Fibroblast of pulmonary artery (primary cell): ENCODE measurements around the gene ANKS1B.
"Not testable (repeated sequence)": the region's sequence is repeated elsewhere in the genome, so short reads cannot be mapped to it uniquely, and the experiment has no call there.

Experiments
- DNase-seq: peaks from one replicate; pipeline ENCODE4 v3.0.0-alpha.2; 2010; ENCODE audit warnings: low read depth
- H3K4me3 ChIP-seq: replicated peaks from 2 replicates; pipeline ENCODE4 v1.5.1; 2011; ENCODE audit warnings: low read depth, mild to moderate bottlenecking, control low read depth, low read length, moderate library complexity
- TF ChIP-seq, protein P1 (sequence below): IDR thresholded peaks from 2 replicates; pipeline ENCODE4 v1.5.1; 2011; ENCODE audit warnings: mild to moderate bottlenecking, control low read depth, low read length, inconsistent platforms; ENCODE audit errors: missing control alignments

The ANKS1B gene

DNA sequence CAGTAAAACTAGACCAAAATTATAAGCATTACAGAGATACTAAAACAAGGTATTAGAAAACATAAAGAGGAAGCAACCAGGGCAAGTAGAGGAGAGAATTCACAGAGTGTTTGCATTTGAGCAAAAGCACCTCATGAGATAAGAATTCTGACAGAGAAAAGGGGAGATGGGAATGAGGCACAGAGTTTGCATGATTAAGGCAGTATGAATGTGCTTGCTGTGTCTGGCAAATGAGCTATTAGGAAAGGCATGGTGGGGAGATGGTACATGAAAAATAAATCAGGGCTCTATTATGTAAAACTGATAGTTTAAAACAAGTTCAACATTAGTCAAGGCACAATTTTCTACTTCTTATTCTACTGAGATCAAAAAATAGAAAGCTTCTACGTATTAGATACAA is 314.1 kb downstream of the ANKS1B start:
- DNase-seq, result peak; percentile 1
- TF ChIP-seq, protein P1, sequence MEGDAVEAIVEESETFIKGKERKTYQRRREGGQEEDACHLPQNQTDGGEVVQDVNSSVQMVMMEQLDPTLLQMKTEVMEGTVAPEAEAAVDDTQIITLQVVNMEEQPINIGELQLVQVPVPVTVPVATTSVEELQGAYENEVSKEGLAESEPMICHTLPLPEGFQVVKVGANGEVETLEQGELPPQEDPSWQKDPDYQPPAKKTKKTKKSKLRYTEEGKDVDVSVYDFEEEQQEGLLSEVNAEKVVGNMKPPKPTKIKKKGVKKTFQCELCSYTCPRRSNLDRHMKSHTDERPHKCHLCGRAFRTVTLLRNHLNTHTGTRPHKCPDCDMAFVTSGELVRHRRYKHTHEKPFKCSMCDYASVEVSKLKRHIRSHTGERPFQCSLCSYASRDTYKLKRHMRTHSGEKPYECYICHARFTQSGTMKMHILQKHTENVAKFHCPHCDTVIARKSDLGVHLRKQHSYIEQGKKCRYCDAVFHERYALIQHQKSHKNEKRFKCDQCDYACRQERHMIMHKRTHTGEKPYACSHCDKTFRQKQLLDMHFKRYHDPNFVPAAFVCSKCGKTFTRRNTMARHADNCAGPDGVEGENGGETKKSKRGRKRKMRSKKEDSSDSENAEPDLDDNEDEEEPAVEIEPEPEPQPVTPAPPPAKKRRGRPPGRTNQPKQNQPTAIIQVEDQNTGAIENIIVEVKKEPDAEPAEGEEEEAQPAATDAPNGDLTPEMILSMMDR, result no peak
- H3K4me3 ChIP-seq, result no peak overlapping the region

DNA sequence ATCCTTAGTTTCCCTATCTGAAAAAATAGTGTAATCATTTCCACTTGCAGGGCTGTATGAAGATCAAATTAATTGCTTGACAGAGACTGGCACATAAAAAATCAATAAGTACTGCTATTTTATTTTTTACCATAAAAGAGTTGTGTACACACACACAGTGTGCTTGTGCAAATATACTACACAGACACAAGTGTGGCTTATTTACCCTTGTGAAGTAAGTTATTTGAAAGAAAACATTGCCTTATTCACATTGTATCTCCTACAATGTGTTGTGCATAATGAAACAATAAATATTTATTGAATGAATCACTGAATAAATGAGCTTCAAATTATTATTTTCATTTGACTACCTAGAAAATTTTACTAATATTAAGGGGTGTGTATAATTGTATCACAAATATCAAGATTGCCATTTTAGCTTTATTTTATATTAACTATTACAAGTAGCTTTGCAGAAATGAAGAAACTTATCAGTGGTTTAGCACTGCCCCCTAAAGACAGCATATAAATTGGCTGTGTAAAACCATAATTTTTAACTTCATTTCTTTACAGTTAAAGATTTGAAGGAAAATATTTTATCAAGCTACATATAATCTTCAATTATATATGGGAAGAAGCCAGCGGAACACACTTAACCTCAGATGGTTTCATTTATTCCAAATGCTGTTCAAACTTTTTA is 325.9 kb downstream of the ANKS1B start:
- TF ChIP-seq, protein P1, result no peak
- no peak overlapping the region for H3K4me3 ChIP-seq
- peak; percentile 3 for DNase-seq

DNA sequence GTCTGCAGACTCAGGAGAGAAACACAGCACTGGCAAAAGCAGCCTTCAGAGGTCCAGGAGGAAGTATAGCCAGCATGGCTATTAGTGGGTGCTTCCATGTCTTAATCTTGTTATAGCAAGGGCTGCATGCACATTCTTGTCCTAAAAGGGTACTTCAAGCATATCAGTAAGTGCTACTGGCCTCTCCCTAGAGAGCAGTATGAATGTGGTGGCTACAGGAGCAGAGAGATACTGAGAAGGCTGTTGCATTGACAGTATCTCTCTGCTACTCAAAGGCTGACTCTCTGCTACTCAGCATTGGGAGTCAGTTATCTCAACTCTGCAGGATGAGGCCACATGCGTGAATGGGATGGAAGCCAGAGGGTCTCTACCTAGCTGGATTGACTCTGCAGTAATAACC is 335.2 kb downstream of the ANKS1B start:
- DNase-seq, result no peak
- TF ChIP-seq, protein P1, result no peak
- no peak overlapping the region for H3K4me3 ChIP-seq

DNA sequence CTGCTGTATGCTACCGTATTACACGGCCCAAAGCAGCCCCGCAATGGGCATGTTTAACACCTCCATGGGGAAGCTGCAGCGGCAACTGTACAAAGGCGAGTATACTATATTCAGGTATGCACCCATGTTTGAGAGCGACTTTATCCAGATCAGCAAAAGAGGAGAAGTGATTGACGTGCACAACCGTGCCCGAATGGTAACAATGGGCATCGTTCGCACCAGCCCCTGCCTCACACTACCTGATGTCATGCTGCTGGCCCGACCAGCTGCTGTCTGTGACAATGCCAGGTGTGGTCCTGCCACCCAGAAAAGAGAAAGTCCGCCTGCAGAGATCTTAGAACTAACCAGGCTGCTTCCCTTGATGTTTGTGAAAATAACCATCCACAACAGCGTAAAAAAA is 336.6 kb downstream of the ANKS1B start:
- DNase-seq, result no peak
- TF ChIP-seq, protein P1, result no peak

DNA sequence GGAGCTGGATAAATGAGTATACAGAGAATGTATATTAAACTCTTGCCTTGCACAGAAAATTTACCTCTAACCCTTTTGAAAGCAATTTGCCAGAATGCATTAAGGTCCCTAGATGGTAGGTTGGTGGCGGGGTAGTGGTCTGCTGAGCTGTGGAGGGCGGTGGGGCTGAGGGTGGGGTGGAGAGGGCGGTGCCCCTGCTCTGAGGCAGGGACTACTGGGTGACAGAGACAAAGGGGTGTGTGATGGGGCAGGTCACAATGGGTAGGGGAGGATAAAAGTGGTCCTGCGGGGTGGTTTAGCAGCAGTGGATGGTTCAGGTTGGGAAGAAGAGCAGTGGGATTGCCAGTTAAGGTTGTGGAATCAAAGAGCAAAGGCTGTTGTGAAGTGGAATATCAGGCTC is 337.3 kb downstream of the ANKS1B start, which contains the start of gene GARIN6:
Gene GARIN6 (plus strand): TSS at position 301 of the 400 bp plus-strand sequence. CDS start 422 bp downstream, outside the sequence.
- TF ChIP-seq, protein P1, result no peak
- no peak for DNase-seq

More for the DNA sequence above, 336.6 kb downstream of the ANKS1B start:
- H3K4me3 ChIP-seq, result no peak overlapping the region

DNA sequence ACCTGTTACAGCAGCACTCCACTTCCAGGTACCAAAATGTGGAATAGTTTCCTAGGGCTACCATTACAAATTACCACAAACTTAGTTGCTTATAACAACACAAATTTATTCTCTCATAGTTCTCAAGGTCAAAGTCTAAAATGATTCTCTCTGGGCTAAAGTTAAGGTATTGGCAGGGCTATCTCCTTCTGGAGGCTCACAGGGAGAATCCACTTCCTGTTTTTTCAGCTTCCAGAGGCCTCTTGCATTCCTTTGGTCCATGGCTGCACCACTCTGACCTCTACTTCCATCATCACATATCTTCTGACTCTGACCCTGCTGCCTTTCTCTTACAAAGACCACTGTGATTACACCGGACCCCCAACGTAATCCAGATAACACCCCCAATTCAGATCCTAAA is 340.1 kb downstream of the ANKS1B start:
- TF ChIP-seq, protein P1, result no peak
- no peak for DNase-seq
- H3K4me3 ChIP-seq, result no peak overlapping the region

More for the DNA sequence above, 337.3 kb downstream of the ANKS1B start, which contains the start of gene GARIN6:
- H3K4me3 ChIP-seq, result no peak within 1 kb of the TSS

DNA sequence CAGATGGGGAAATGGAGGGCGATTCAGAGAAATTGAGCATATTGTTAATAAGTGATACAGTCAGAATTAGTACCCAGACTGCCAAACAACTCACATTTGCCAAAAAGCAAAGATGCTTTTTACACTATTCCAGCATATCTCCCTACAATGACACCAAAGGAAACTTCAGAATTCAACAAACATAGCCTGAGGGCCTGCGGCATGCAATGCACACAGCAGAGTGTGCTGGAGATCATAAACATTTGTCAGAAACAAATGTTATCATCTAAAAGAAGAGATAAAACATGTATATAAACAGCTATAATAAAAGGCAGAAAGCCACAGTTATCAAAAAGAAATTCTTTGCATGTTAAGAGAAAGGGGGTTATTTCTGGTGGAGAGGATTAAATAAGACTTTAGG is 357.3 kb downstream of the ANKS1B start:
- H3K4me3 ChIP-seq, result no peak overlapping the region
- no peak for DNase-seq
- TF ChIP-seq, protein P1, result no peak

DNA sequence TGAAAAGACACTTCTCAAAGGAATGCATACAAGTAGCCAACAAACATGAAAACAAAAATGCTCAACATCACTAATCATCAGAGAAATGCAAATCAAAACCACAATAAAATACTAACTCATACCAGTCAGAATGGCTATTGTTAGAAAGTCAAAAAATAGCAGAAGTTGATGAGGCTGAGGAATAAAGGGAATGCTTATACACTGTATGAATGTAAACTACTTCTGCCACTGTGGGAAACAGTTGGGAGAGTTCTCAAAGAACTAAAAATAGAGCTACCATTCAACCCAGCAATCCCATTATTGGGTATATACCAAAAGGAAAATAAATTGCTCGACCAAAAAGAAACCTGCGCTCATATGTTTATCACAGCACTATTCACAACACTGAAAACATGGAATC is 360.1 kb downstream of the ANKS1B start:
- DNase-seq, H3K4me3 ChIP-seq: not testable (repeated sequence)
